ENCODE data around the gene ATP11A.
"Not testable (repeated sequence)": the region's sequence is repeated elsewhere in the genome, so short reads cannot be mapped to it uniquely, and the experiment has no call there.

Gene ATP11A

DNA sequence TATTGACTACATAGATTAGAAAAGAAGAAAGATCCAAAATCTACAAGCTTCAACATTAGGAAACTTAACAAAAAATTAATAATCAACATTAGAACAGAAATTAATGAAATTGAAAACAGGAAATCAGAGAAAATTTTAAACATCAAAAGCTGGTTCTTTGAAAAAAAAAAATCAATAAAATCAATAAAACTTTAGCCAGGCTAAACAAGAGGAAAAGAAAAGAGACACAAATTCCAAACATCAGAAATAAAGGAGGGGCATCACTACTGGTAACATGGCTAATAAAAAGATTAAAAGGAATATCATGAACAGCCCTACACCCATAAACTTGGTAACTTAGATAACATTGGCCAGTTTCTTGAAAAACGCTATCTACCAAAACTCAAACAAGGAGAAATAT is 110.2 kb downstream of the ATP11A start:
- TF ChIP-seq, protein P1, sequence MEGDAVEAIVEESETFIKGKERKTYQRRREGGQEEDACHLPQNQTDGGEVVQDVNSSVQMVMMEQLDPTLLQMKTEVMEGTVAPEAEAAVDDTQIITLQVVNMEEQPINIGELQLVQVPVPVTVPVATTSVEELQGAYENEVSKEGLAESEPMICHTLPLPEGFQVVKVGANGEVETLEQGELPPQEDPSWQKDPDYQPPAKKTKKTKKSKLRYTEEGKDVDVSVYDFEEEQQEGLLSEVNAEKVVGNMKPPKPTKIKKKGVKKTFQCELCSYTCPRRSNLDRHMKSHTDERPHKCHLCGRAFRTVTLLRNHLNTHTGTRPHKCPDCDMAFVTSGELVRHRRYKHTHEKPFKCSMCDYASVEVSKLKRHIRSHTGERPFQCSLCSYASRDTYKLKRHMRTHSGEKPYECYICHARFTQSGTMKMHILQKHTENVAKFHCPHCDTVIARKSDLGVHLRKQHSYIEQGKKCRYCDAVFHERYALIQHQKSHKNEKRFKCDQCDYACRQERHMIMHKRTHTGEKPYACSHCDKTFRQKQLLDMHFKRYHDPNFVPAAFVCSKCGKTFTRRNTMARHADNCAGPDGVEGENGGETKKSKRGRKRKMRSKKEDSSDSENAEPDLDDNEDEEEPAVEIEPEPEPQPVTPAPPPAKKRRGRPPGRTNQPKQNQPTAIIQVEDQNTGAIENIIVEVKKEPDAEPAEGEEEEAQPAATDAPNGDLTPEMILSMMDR (IDR thresholded peaks at IDR 0.05; ENCODE audit: low read depth, low read length), result no peak
- DNase-seq (ENCODE audit: low read depth, low spot score), result no peak
- in situ Hi-C loops (cut with HindIII; ENCODE audit: low sequenced_read_pairs), result no loop called here
- no peak overlapping the region for H3K4me3 ChIP-seq (ENCODE audit: low read depth, low read length)

DNA sequence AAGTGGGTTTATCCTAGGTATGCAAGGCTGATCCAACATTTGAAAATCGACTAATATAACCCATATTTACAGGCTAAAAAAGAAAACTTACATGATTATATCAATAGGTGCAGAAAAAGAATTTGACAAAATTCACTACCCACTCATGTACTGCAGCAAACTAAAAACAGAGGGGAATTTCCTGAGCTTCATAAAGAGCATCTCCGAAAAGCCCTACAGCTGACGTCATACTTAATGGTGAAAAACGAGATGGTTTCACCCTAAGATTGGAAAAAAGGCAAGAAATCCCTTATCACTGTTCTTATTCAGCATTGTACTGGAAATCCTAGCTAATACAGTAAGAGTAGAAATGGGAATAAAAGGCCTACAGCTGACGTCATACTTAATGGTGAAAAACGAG is 111.0 kb downstream of the ATP11A start:
- in situ Hi-C loops (cut with HindIII; ENCODE audit: low sequenced_read_pairs); H3K4me3 ChIP-seq (ENCODE audit: low read depth, low read length); DNase-seq (ENCODE audit: low read depth, low spot score): not testable (repeated sequence)

DNA sequence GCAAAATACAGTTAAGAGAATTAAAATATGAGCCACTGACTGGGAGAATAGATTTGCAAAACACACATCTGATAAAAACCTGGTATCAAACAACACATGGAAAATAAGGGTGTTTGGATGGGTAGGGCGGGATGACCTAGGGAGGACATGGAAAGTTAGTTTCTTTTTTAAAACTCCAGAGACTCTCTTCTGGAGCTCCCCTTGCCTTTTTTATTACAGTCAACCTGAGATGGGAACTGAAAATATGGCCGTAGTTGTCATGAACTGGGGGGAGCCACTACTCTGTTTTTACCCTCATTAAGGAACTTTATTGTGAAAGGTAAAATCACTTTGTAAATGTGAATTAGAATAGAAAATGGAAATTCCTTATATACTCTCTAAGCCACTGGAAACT is 113.0 kb downstream of the ATP11A start:
- TF ChIP-seq, protein P1 (IDR thresholded peaks at IDR 0.05; ENCODE audit: low read depth, low read length), result no peak
- in situ Hi-C loops (cut with HindIII; ENCODE audit: low sequenced_read_pairs), result no loop called here
- DNase-seq (ENCODE audit: low read depth, low spot score), result no peak
- no peak overlapping the region for H3K4me3 ChIP-seq (ENCODE audit: low read depth, low read length)

DNA sequence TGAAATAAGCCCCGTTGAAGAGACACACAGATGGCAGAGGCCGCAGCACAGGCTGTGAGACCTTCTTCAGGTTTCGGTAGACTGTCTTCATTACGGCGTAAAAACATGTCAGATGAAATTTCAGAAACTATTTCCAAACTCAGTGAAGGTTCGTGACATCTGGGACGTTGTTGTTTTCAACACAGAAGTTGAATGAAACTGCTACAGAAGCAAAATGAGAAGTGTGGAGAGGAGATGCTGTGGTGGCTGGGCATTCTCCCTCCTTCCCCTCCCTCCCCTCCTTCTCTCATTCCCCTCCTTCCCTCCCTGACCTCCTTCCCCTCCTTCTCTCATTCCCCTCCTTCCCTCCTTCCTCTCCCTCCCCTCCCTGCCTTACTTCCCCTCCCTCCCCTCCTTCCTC is 113.6 kb downstream of the ATP11A start:
- in situ Hi-C loops (cut with HindIII; ENCODE audit: low sequenced_read_pairs), result no loop called here

DNA sequence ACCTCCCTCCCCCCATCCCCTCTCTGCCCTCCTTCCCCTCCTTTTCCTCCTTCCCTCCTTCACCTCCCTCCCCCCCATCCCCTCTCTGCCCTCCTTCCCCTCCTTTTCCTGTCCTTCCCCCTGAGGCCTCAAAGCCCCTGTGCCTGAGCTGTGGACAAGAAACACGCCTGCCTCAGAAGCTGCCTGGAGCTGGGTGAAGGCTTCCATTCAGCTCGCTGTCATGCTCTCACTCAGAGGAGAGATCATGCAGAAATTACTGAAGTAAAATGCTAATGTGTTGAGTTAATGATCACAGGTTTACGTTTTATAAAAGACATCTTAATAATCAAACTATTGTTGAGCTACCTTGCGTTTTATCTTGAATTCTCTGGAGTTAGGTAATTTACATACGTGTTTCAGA is 114.5 kb downstream of the ATP11A start:
- H3K4me3 ChIP-seq (ENCODE audit: low read depth, low read length), result no peak overlapping the region
- in situ Hi-C loops (cut with HindIII; ENCODE audit: low sequenced_read_pairs), result no loop called here
- TF ChIP-seq, protein P1 (IDR thresholded peaks at IDR 0.05; ENCODE audit: low read depth, low read length), result no peak
- DNase-seq (ENCODE audit: low read depth, low spot score), result no peak

More for the DNA sequence above, 113.6 kb downstream of the ATP11A start:
- no peak for DNase-seq (ENCODE audit: low read depth, low spot score)
- no peak overlapping the region for H3K4me3 ChIP-seq (ENCODE audit: low read depth, low read length)
- TF ChIP-seq, protein P1 (IDR thresholded peaks at IDR 0.05; ENCODE audit: low read depth, low read length), result no peak

DNA sequence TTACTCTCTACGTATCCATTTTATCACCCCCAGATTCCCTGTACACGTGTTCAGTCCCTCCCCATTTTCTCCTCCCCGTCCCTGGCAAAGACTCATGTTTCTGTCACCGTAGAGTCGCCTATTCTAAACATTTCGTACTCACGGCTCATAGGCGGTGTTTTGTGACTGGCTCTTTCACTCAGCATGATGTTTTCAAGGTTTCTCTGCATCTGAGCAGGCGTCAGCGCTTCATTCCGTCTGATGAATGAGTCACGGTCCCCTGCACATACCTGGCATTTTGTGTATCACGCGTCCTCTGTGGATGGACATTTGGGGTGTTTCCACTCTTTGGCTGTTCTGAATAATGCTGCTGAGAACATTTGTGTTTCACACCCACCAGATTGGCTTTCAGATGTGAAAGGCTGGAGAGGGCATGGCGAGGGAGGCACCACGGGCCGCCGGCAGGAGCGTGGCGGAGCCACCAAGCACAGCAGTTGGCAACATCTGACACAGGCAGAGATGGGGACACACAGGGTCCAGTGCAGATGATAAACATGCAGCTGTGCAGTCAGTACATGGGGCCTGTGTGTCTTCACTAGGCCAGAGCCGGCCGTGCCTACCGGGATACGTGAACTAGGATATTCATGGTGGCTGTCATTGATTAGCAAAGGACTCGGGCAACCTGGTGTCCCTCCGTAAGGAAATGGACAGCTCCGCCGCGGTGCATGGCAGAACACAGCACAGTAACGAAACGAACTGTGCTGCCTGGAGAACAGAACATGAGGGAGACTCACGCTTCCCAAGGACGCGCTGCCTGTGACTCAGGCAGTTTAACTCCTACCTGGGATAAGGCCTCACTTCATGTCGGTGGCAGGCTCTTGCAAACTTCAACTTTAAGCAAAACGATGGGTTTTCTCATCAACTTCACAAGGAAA is 117.2 kb downstream of the ATP11A start:
- in situ Hi-C loops (cut with HindIII; ENCODE audit: low sequenced_read_pairs), result no loop called here
- no peak for DNase-seq (ENCODE audit: low read depth, low spot score)
- TF ChIP-seq, protein P1 (IDR thresholded peaks at IDR 0.05; ENCODE audit: low read depth, low read length), result no peak
- no peak overlapping the region for H3K4me3 ChIP-seq (ENCODE audit: low read depth, low read length)

DNA sequence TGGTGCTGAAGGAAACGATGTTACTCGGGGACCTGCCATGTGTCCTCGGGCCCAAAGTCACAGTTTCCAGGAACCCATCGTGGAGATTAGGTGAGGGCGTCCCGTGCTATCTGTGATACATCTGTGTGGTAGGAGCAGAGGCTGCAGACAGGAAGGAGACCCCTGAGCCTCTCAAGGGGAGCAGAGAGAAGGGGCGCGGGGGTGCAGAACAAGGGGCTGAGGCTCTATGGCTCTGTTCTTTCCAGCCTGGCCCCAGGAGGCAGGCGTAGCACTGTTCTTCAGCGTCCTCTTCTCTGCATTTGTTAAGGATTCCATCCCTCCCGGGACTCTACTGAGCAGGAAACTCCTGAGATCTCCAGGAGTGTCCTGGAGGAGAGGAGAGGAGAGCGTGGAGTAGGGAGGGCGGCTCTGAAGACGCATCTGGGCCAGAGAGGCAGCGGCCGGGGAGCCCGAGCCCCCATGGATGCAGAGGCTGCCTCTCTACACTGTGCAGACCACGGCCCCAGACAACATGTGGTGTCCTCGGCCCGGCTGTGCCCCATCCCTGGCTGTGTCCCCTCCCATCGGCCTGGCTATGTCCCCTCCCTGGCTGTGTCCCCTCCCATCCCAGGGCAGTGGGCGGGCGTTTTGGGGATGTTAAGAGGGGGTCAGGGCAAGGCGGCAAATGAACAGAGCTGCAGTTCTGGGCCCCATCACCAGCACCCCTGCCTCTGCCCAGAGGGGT is 118.0 kb downstream of the ATP11A start:
- in situ Hi-C loops (cut with HindIII; ENCODE audit: low sequenced_read_pairs), result no loop called here
- no peak overlapping the region for H3K4me3 ChIP-seq (ENCODE audit: low read depth, low read length)
- TF ChIP-seq, protein P1 (IDR thresholded peaks at IDR 0.05; ENCODE audit: low read depth, low read length), result no peak
- DNase-seq (ENCODE audit: low read depth, low spot score), result no peak

Data from astrocyte of the spinal cord (primary cell).